GM23338 (cell line): ENCODE measurements around the gene KCNB1. TPM values are rescaled to one million over a fixed set of nuclear protein-coding genes. Genes with fewer than 3 reads are reported as not detected.

Experiments used
- ATAC-seq: fragments of 200-7000 bp; cut with Tn5 transposase; 3 replicates; pipeline ENCODE4 v1.9.1; 2020
- DNase-seq: peaks from one replicate; pipeline ENCODE4 v3.0.0-alpha.2; 2015; ENCODE audit warnings: low spot score
- H2AFZ ChIP-seq: fragments of 200-600 bp; sonication (generic); 2 replicates; pipeline ENCODE4 v1.8.0; 2016; ENCODE audit warnings: antibody characterized with exemption, mild to moderate bottlenecking, moderate library complexity
- H3F3A ChIP-seq: fragments of 200-600 bp; sonication (generic); replicated peaks from 2 replicates; pipeline ENCODE4 v1.8.0; 2017; ENCODE audit warnings: antibody characterized with exemption, mixed run types, low read depth
- H3K27ac ChIP-seq: fragments of 200-600 bp; sonication (generic); 2 replicates; pipeline ENCODE4 v1.6.1; 2016; ENCODE audit warnings: low read depth
- H3K27me3 ChIP-seq: fragments of 200-600 bp; sonication (generic); 2 replicates; pipeline ENCODE4 v1.8.0; 2016; ENCODE audit warnings: mild to moderate bottlenecking, mixed run types, moderate library complexity; ENCODE audit not compliant: insufficient read depth
- H3K36me3 ChIP-seq: fragments of 200-600 bp; sonication (generic); 2 replicates; pipeline ENCODE4 v1.8.0; 2016; ENCODE audit warnings: mild to moderate bottlenecking; ENCODE audit not compliant: insufficient read depth
- H3K4me1 ChIP-seq: fragments of 200-600 bp; sonication (generic); 2 replicates; pipeline ENCODE4 v1.8.0; 2016; ENCODE audit warnings: mild to moderate bottlenecking, moderate library complexity; ENCODE audit not compliant: insufficient read depth
- H3K4me2 ChIP-seq: fragments of 200-600 bp; sonication (generic); 2 replicates; pipeline ENCODE4 v1.7.1; 2017; ENCODE audit warnings: mixed run types
- H3K4me3 ChIP-seq: fragments of 200-600 bp; sonication (generic); 2 replicates; pipeline ENCODE4 v1.6.1; 2016; ENCODE audit warnings: mixed run types
- H3K79me2 ChIP-seq: fragments of 200-600 bp; sonication (generic); replicated peaks from 2 replicates; pipeline ENCODE4 v1.8.0; 2017; ENCODE audit warnings: mild to moderate bottlenecking; ENCODE audit not compliant: insufficient read depth
- H3K9me2 ChIP-seq: fragments of 200-600 bp; sonication (generic); 2 replicates; pipeline ENCODE4 v1.8.0; 2017; ENCODE audit not compliant: insufficient read depth
- H4K20me1 ChIP-seq: fragments of 200-600 bp; sonication (generic); replicated peaks from 2 replicates; pipeline ENCODE4 v1.8.0; 2017; ENCODE audit warnings: mild to moderate bottlenecking; ENCODE audit not compliant: insufficient read depth
- H3K27ac Mint-ChIP-seq: 2 replicates; pipeline ENCODE4 v1.8.0; 2020; ENCODE audit warnings: inconsistent platforms, mild to moderate bottlenecking, moderate library complexity, mixed read lengths
- H3K27me3 Mint-ChIP-seq: 3 replicates; pipeline ENCODE4 v1.8.0; 2022; ENCODE audit warnings: low read depth, mild to moderate bottlenecking, moderate library complexity, mixed read lengths, inconsistent platforms; ENCODE audit not compliant: insufficient read depth, poor library complexity
- H3K36me3 Mint-ChIP-seq: 3 replicates; pipeline ENCODE4 v1.8.0; 2021; ENCODE audit warnings: low read depth, mild to moderate bottlenecking, inconsistent platforms, moderate library complexity, mixed read lengths
- H3K4me1 Mint-ChIP-seq: 3 replicates; pipeline ENCODE4 v1.8.0; 2020; ENCODE audit warnings: mild to moderate bottlenecking, inconsistent platforms, mixed read lengths
- H3K4me3 Mint-ChIP-seq: 3 replicates; pipeline ENCODE4 v1.8.0; 2021; ENCODE audit warnings: moderate library complexity, mild to moderate bottlenecking, inconsistent platforms, mixed read lengths
- H3K9me3 Mint-ChIP-seq: 3 replicates; pipeline ENCODE4 v1.8.0; 2020; ENCODE audit warnings: moderate library complexity, mild to moderate bottlenecking, inconsistent platforms, mixed read lengths
- CREB1 ChIP-seq: fragments of 250-450 bp; sonication (Bioruptor Pico); IDR thresholded peaks from 2 replicates; pipeline ENCODE4 v1.5.0; 2020; ENCODE audit warnings: low read depth, mild to moderate bottlenecking, moderate library complexity
- EZH2 ChIP-seq: fragments of 200-600 bp; sonication (generic); IDR thresholded peaks from one replicate; pipeline ENCODE4 v1.8.0; 2017; ENCODE audit warnings: antibody characterized with exemption, mild to moderate bottlenecking, low read depth; ENCODE audit not compliant: unreplicated experiment
- EZH2phosphoT487 ChIP-seq: fragments of 200-600 bp; sonication (generic); IDR thresholded peaks from one replicate; pipeline ENCODE4 v1.8.1; 2018; ENCODE audit warnings: antibody characterized with exemption; ENCODE audit not compliant: unreplicated experiment
- JUNB ChIP-seq: IDR thresholded peaks from one replicate; pipeline ENCODE4 v1.6.1; 2016; ENCODE audit warnings: antibody characterized with exemption; ENCODE audit not compliant: unreplicated experiment
- NANOG ChIP-seq: IDR thresholded peaks from 2 replicates; pipeline ENCODE4 v1.6.1; 2016; ENCODE audit warnings: antibody characterized with exemption, borderline replicate concordance
- POLR2AphosphoS5 ChIP-seq: IDR thresholded peaks from 2 replicates; pipeline ENCODE4 v1.6.1; 2016; ENCODE audit warnings: antibody characterized with exemption, low read depth
- STAT1 ChIP-seq: IDR thresholded peaks from one replicate; pipeline ENCODE4 v1.6.1; 2016; ENCODE audit warnings: antibody characterized with exemption; ENCODE audit not compliant: unreplicated experiment
- ZNF114 ChIP-seq: fragments of 250-450 bp; sonication (Bioruptor Pico); IDR thresholded peaks from 2 replicates; pipeline ENCODE4 v1.5.0; 2020; ENCODE audit warnings: mild to moderate bottlenecking, moderate library complexity
- ZNF331 ChIP-seq: fragments of 250-450 bp; sonication (Bioruptor Pico); IDR thresholded peaks from 2 replicates; pipeline ENCODE4 v1.5.0; 2020; ENCODE audit warnings: low read depth, mild to moderate bottlenecking, moderate library complexity
- polyA plus RNA-seq: library from polyadenylated mRNA; unstranded; fragments of >200 nt; fragmentation: Nextera tagmentation; extraction: Ambion mirVana; gene quantifications from 2 replicates; pipeline ENCODE4 v1.2.1, GENCODE V29; 2016
- total RNA-seq: library from RNA; depleted of rRNA; stranded (reverse); fragments of >200 nt; shearing (Covaris generic); gene quantifications from 2 replicates; pipeline ENCODE4 v1.2.3, GENCODE V29; 2014
- TF ChIP-seq, protein P1 (sequence below): IDR thresholded peaks from one replicate; pipeline ENCODE4 v1.6.1; 2018; ENCODE audit warnings: antibody characterized with exemption; ENCODE audit not compliant: unreplicated experiment
- TF ChIP-seq, protein P2 (sequence below): IDR thresholded peaks from 2 replicates; pipeline ENCODE4 v1.6.1; 2016; ENCODE audit warnings: antibody characterized with exemption
- TF ChIP-seq, protein P3 (sequence below), 2 experiments: fragments of 200-600 bp in 1 of 2; sonication (generic) in 1 of 2; conservative IDR thresholded peaks; 2 replicates each; pipeline versions ENCODE4 v1.5.1 to v1.6.1; 2016 to 2017; ENCODE audit warnings: antibody characterized with exemption in 2 of 2, low read depth in 2 of 2, mild to moderate bottlenecking in 2 of 2, moderate library complexity in 1 of 2
- TF ChIP-seq, protein P4 (sequence below): fragments of 250-450 bp; sonication (Bioruptor Pico); IDR thresholded peaks from 2 replicates; pipeline ENCODE4 v1.5.0; 2020; ENCODE audit warnings: mild to moderate bottlenecking, moderate library complexity

KCNB1 gene
- total and polyA plus RNA-seq, 2 experiments from 2014 or later = 0.28 to 0.29 TPM

DNA sequence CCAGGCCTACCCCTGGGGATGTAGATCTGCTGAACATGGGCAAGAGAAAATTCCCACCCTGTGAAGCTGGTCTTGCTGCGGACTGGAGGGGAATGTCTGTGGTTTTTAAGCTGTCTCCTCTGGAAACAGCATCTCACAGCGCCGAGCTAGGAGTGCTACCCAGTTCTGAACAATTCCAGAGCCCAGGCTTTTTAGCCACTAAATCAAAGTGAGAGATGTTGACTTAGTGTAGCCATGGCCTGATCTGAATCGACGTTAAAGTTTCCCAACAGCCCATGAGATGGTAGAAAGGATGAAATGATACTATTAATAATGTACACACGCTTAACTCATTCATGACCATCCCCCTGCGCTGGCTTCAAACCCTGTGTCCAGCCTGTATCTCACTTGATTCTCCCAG lies 63.7 kb downstream of the KCNB1 start:
- Histone ChIP-seq H3K4me1 (peaks cover 5% of the 10 kb centered on the region; the same call in 1 of the 2 replicates), H3K4me3 (no peak overlapping the region), H3K27me3 (no peaks in the 10 kb centered on the region), H3K4me2 (no peak overlapping the region), H3F3A (no peaks in the 10 kb centered on the region), H3K36me3 (no peaks in the 10 kb centered on the region), H4K20me1 (no peaks in the 10 kb centered on the region; the same call in 1 of the 2 replicates), H3K9me2 (no peaks in the 10 kb centered on the region), H2AFZ (no peak overlapping the region), H3K27ac (no peak overlapping the region), H3K79me2 (no peaks in the 10 kb centered on the region)
- DNase-seq (no peak), ATAC-seq (no peak)
- H3K27me3 Mint-ChIP-seq = no peaks in the 10 kb centered on the region
- H3K4me3 Mint-ChIP-seq = no peak overlapping the region
- H3K27ac Mint-ChIP-seq = no peak overlapping the region
- TF ChIP-seq, protein P1, sequence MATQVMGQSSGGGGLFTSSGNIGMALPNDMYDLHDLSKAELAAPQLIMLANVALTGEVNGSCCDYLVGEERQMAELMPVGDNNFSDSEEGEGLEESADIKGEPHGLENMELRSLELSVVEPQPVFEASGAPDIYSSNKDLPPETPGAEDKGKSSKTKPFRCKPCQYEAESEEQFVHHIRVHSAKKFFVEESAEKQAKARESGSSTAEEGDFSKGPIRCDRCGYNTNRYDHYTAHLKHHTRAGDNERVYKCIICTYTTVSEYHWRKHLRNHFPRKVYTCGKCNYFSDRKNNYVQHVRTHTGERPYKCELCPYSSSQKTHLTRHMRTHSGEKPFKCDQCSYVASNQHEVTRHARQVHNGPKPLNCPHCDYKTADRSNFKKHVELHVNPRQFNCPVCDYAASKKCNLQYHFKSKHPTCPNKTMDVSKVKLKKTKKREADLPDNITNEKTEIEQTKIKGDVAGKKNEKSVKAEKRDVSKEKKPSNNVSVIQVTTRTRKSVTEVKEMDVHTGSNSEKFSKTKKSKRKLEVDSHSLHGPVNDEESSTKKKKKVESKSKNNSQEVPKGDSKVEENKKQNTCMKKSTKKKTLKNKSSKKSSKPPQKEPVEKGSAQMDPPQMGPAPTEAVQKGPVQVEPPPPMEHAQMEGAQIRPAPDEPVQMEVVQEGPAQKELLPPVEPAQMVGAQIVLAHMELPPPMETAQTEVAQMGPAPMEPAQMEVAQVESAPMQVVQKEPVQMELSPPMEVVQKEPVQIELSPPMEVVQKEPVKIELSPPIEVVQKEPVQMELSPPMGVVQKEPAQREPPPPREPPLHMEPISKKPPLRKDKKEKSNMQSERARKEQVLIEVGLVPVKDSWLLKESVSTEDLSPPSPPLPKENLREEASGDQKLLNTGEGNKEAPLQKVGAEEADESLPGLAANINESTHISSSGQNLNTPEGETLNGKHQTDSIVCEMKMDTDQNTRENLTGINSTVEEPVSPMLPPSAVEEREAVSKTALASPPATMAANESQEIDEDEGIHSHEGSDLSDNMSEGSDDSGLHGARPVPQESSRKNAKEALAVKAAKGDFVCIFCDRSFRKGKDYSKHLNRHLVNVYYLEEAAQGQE = no peak
- TF ChIP-seq EZH2phosphoT487 (no peak), POLR2AphosphoS5 (no peak), NANOG (no peak), CREB1 (CRISPR knock-in tag) (no peak), EZH2 (no peak), ZNF331 (no peak), STAT1 (no peak), JUNB (no peak), ZNF114 (CRISPR knock-in tag) (no peak)
- TF ChIP-seq, protein P2, sequence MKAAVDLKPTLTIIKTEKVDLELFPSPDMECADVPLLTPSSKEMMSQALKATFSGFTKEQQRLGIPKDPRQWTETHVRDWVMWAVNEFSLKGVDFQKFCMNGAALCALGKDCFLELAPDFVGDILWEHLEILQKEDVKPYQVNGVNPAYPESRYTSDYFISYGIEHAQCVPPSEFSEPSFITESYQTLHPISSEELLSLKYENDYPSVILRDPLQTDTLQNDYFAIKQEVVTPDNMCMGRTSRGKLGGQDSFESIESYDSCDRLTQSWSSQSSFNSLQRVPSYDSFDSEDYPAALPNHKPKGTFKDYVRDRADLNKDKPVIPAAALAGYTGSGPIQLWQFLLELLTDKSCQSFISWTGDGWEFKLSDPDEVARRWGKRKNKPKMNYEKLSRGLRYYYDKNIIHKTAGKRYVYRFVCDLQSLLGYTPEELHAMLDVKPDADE = no peak
- TF ChIP-seq, protein P3, sequence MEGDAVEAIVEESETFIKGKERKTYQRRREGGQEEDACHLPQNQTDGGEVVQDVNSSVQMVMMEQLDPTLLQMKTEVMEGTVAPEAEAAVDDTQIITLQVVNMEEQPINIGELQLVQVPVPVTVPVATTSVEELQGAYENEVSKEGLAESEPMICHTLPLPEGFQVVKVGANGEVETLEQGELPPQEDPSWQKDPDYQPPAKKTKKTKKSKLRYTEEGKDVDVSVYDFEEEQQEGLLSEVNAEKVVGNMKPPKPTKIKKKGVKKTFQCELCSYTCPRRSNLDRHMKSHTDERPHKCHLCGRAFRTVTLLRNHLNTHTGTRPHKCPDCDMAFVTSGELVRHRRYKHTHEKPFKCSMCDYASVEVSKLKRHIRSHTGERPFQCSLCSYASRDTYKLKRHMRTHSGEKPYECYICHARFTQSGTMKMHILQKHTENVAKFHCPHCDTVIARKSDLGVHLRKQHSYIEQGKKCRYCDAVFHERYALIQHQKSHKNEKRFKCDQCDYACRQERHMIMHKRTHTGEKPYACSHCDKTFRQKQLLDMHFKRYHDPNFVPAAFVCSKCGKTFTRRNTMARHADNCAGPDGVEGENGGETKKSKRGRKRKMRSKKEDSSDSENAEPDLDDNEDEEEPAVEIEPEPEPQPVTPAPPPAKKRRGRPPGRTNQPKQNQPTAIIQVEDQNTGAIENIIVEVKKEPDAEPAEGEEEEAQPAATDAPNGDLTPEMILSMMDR (conservative IDR thresholded peaks at IDR 0.05; ENCODE audit: low read depth in 2 of 2) = no peak
- TF ChIP-seq, protein P4, sequence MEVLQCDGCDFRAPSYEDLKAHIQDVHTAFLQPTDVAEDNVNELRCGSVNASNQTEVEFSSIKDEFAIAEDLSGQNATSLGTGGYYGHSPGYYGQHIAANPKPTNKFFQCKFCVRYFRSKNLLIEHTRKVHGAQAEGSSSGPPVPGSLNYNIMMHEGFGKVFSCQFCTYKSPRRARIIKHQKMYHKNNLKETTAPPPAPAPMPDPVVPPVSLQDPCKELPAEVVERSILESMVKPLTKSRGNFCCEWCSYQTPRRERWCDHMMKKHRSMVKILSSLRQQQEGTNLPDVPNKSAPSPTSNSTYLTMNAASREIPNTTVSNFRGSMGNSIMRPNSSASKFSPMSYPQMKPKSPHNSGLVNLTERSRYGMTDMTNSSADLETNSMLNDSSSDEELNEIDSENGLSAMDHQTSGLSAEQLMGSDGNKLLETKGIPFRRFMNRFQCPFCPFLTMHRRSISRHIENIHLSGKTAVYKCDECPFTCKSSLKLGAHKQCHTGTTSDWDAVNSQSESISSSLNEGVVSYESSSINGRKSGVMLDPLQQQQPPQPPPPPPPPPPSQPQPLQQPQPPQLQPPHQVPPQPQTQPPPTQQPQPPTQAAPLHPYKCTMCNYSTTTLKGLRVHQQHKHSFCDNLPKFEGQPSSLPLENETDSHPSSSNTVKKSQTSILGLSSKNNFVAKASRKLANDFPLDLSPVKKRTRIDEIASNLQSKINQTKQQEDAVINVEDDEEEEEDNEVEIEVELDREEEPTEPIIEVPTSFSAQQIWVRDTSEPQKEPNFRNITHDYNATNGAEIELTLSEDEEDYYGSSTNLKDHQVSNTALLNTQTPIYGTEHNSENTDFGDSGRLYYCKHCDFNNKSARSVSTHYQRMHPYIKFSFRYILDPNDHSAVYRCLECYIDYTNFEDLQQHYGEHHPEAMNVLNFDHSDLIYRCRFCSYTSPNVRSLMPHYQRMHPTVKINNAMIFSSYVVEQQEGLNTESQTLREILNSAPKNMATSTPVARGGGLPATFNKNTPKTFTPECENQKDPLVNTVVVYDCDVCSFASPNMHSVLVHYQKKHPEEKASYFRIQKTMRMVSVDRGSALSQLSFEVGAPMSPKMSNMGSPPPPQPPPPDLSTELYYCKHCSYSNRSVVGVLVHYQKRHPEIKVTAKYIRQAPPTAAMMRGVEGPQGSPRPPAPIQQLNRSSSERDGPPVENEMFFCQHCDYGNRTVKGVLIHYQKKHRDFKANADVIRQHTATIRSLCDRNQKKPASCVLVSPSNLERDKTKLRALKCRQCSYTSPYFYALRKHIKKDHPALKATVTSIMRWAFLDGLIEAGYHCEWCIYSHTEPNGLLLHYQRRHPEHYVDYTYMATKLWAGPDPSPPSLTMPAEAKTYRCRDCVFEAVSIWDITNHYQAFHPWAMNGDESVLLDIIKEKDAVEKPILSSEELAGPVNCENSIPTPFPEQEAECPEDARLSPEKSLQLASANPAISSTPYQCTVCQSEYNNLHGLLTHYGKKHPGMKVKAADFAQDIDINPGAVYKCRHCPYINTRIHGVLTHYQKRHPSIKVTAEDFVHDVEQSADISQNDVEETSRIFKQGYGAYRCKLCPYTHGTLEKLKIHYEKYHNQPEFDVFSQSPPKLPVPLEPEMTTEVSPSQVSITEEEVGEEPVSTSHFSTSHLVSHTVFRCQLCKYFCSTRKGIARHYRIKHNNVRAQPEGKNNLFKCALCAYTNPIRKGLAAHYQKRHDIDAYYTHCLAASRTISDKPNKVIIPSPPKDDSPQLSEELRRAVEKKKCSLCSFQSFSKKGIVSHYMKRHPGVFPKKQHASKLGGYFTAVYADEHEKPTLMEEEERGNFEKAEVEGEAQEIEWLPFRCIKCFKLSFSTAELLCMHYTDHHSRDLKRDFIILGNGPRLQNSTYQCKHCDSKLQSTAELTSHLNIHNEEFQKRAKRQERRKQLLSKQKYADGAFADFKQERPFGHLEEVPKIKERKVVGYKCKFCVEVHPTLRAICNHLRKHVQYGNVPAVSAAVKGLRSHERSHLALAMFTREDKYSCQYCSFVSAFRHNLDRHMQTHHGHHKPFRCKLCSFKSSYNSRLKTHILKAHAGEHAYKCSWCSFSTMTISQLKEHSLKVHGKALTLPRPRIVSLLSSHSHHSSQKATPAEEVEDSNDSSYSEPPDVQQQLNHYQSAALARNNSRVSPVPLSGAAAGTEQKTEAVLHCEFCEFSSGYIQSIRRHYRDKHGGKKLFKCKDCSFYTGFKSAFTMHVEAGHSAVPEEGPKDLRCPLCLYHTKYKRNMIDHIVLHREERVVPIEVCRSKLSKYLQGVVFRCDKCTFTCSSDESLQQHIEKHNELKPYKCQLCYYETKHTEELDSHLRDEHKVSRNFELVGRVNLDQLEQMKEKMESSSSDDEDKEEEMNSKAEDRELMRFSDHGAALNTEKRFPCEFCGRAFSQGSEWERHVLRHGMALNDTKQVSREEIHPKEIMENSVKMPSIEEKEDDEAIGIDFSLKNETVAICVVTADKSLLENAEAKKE = no peak
- H3K4me1 Mint-ChIP-seq = peaks cover 10% of the 10 kb centered on the region
- H3K36me3 Mint-ChIP-seq = no peaks in the 10 kb centered on the region
- H3K9me3 Mint-ChIP-seq = no peaks in the 10 kb centered on the region
